Pancreas (tissue), 10 donors: ENCODE data around the gene VIPAS39. TPM values are rescaled to one million over a fixed set of nuclear protein-coding genes. Genes with fewer than 3 reads are reported as not detected.

Source experiments
- ATAC-seq, 4 donors: fragments of 200-7000 bp; cut with Tn5 transposase; one replicate each; pipeline versions ENCODE4 v1.8.0 to v1.9.1; 2020; ENCODE audit warnings: mild to moderate bottlenecking in 4 of 4, moderate library complexity in 4 of 4
- DNase-seq, 6 donors: peaks; one replicate each; pipeline ENCODE4 v3.0.0-alpha.2; 2020
- FAIRE-seq: peaks from 2 replicates; lab custom pipeline; 2012; peaks lifted over from hg19 to GRCh38; lab: Jason Lieb, UNC
- H3K27ac ChIP-seq, 4 donors: fragments of 200-600 bp; sonication (generic); 1 replicate in 3 of 4; 2 replicates in 1 of 4; pipeline versions ENCODE4 v1.5.0 to v1.8.0; 2020
- H3K27me3 ChIP-seq, 4 donors: fragments of 200-600 bp; one replicate each; pipeline ENCODE4 v1.8.0; 2021
- H3K36me3 ChIP-seq, 3 donors: fragments of 200-600 bp; sonication (generic) in 1 of 3; one replicate each; pipeline versions ENCODE4 v1.5.0 to v1.8.0; 2020 to 2021
- H3K4me1 ChIP-seq, 3 donors: fragments of 200-600 bp; one replicate each; pipeline ENCODE4 v1.8.0; 2021
- H3K4me3 ChIP-seq, 4 donors: fragments of 200-600 bp; sonication (generic) in 2 of 4; one replicate each; pipeline versions ENCODE4 v1.5.0 to v1.8.0; 2020 to 2021
- H3K9me3 ChIP-seq, 4 donors: fragments of 200-600 bp; one replicate each; pipeline ENCODE4 v1.8.0; 2021
- CTCF ChIP-seq, 4 donors: fragments of 200-600 bp; sonication (generic) in 3 of 4; IDR thresholded peaks; one replicate each; pipeline versions ENCODE4 v1.5.0 to v1.8.0; 2021; ENCODE audit warnings: antibody characterized with exemption in 4 of 4
- WGBS, 2 donors: extraction: QIAGEN DNeasy Blood & Tissue Kit; methylation state at CpG; one replicate each; pipeline ENCODE4 v1.1.7; 2013; 5-methylcytosine and 5-hydroxymethylcytosine counted together
- intact Hi-C, 3 donors: fragments of 100-400 bp; cut with DNase I; formaldehyde crosslinking; loops; one replicate each; pipeline versions ENCODE4 v1.11.1 to v1.14.2; 2022
- polyA plus RNA-seq, 2 donors: library from polyadenylated mRNA; stranded (reverse); fragments of 200-250 nt; gene quantifications; one replicate each; pipeline ENCODE4 v1.2.3, GENCODE V29; 2013
- total RNA-seq, 6 donors: library from RNA; stranded (reverse); fragmentation: NEBNext Ultra II Directional in 4 of 6; extraction: Animal tissue kit (Norgen Biotek cat#: 25700) in 4 of 6; gene quantifications; one replicate each; pipeline versions ENCODE4 v1.2.1 to v1.2.4, GENCODE V29; 2021 to 2023
- donor health status: healthy with polysubstance abuse.
- donor health status: DM: no; HTN: no; CAD: no; lungs with moderate emphysema.
- donor health status: DM: no; HTN: no; CAD: no.
- donor health status: control.
- donor health status: control.
- donor health status: Bipolar disorder and iron deficiency.
- donor health status: DM: yes; HTN: yes; CAD: no.
- donor health status: DM: no; HTN: no; CAD: no.
- donor health status: DM: no; HTN: no; CAD: no.
- donor health status: DM: yes; HTN: yes; CAD: no.

Gene VIPAS39
- total and polyA plus RNA-seq, 8 donors, result 6.1 to 12.5 (median 7.7) TPM

- peaks cover 0 to 25% (median 22%) of the 10 kb centered on the region in 3 donors for H3K36me3 ChIP-seq
- peak overlapping the region; percentile 55 to 99 (median 84) for H3K4me3 ChIP-seq
- peak in 4 of 6 donors; percentile 7 to 39 (median 36) for DNase-seq
- H3K9me3 ChIP-seq, result no peaks in the 10 kb centered on the region
- H3K27ac ChIP-seq, result peak overlapping the region in 1 of 4 donors; percentile 100
- WGBS, 2 donors, result 30 to 31% methylated on average over 13 of the region's 13 CpGs
- peaks cover 0 to 17% (median 6%) of the 10 kb centered on the region in 3 donors for H3K4me1 ChIP-seq
- no peak for TF ChIP-seq CTCF (IDR thresholded peaks at IDR 0.05)
- no peak for FAIRE-seq
- peak in 1 of 4 donors; percentile 11 for ATAC-seq
- no peaks in the 10 kb centered on the region for H3K27me3 ChIP-seq
- intact Hi-C loops, result no loop called here
These were observed 1.8 kb upstream of the VIPAS39 start for GRCh38 chr14:77459072-77459723.

GRCh38 chr14:77458249-77458950 lies 999 bp upstream of the VIPAS39 start:
- H3K27me3 ChIP-seq, result no peaks in the 10 kb centered on the region
- 0 to 1% methylated on average over 28 to 29 of the region's 29 CpGs for WGBS, 2 donors
- H3K4me1 ChIP-seq, result peaks cover 0 to 17% (median 6%) of the 10 kb centered on the region in 3 donors
- peaks cover 0 to 22% (median 18%) of the 10 kb centered on the region in 3 donors for H3K36me3 ChIP-seq
- FAIRE-seq, result no peak
- H3K4me3 ChIP-seq, result peak overlapping the region; percentile 55 to 99 (median 84)
- intact Hi-C loops, result no loop called here
- DNase-seq, result peak in 3 of 6 donors; percentile 14 to 58 (median 31)
- ATAC-seq, result peak; percentile 26 to 44 (median 28)
- no peak for TF ChIP-seq CTCF (IDR thresholded peaks at IDR 0.05)
- H3K9me3 ChIP-seq, result no peaks in the 10 kb centered on the region
- H3K27ac ChIP-seq, result peak overlapping the region; percentile 75 to 100 (median 88)

GRCh38 chr14:77457115-77457521 lies 283 bp downstream of the VIPAS39 start:
- ATAC-seq (peak in 3 of 4 donors; percentile 0 to 1 (median 1)), FAIRE-seq (no peak), DNase-seq (no peak)
- H3K27ac ChIP-seq, result peak overlapping the region; percentile 75 to 100 (median 88)
- intact Hi-C loops, result no loop called here
- H3K4me3 ChIP-seq, result peak overlapping the region; percentile 55 to 94 (median 66)
- WGBS, 2 donors, result 0 to 1% methylated on average over 18 of the region's 18 CpGs
- H3K27me3 ChIP-seq, result no peaks in the 10 kb centered on the region
- no peak for TF ChIP-seq CTCF (IDR thresholded peaks at IDR 0.05)
- H3K4me1 ChIP-seq, result peaks cover 0 to 17% (median 6%) of the 10 kb centered on the region in 3 donors
- H3K9me3 ChIP-seq, result no peaks in the 10 kb centered on the region
- H3K36me3 ChIP-seq, result peaks cover 0 to 12% (median 12%) of the 10 kb centered on the region in 3 donors

GRCh38 chr14:77455966-77456640 lies 1.3 kb downstream of the VIPAS39 start:
- ATAC-seq, result no peak
- DNase-seq, result no peak
- no peak for FAIRE-seq
- intact Hi-C loops, result no loop called here
- Histone ChIP-seq H3K9me3 (no peaks in the 10 kb centered on the region), H3K27me3 (no peaks in the 10 kb centered on the region), H3K27ac (no peak overlapping the region), H3K4me1 (peaks cover 0 to 17% (median 6%) of the 10 kb centered on the region in 3 donors), H3K4me3 (peak overlapping the region in 1 of 4 donors; percentile 73), H3K36me3 (peaks cover 0 to 6% (median 2%) of the 10 kb centered on the region in 3 donors)
- 56 to 62% methylated on average over 2 of the region's 2 CpGs for WGBS, 2 donors
- TF ChIP-seq CTCF (IDR thresholded peaks at IDR 0.05), result no peak
